GM21576 (cell line): Measurements from ENCODE around the gene KIF17.

ENCODE experiments used
- ATAC-seq: cut with Tn5 transposase; IDR thresholded peaks from one replicate; pipeline ENCODE4 v1.9.1; 2021; ENCODE audit warnings: mild to moderate bottlenecking, moderate library complexity; ENCODE audit not compliant: unreplicated experiment

Gene KIF17

GRCh38 chr1:20632386-20632785 lies 85.4 kb downstream of the KIF17 start:
- ATAC-seq = no peak

DNA sequence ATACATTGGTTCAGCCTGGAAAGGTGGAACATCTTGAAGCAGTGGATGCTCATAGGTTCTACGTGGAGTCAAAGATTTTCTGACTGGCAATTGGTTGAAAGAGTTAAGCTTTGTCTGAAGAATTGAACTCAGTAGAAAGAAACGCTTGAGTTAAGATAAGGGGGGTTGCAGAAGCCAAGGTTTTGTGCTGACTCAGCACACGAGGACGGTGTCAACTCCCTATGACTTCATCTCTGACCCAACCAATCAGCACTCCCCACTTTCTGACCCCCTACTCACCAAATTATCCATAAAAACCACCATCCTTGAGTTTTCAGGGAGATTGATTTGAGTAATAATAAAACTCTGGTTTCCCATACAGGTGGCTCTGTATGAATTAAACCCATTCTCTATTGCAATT lies 87.1 kb downstream of the KIF17 start:
- no peak for ATAC-seq

GRCh38 chr1:20626524-20626923 lies 91.3 kb downstream of the KIF17 start:
- ATAC-seq = no peak

GRCh38 chr1:20626098-20626427 lies 91.7 kb downstream of the KIF17 start:
- no peak for ATAC-seq

DNA sequence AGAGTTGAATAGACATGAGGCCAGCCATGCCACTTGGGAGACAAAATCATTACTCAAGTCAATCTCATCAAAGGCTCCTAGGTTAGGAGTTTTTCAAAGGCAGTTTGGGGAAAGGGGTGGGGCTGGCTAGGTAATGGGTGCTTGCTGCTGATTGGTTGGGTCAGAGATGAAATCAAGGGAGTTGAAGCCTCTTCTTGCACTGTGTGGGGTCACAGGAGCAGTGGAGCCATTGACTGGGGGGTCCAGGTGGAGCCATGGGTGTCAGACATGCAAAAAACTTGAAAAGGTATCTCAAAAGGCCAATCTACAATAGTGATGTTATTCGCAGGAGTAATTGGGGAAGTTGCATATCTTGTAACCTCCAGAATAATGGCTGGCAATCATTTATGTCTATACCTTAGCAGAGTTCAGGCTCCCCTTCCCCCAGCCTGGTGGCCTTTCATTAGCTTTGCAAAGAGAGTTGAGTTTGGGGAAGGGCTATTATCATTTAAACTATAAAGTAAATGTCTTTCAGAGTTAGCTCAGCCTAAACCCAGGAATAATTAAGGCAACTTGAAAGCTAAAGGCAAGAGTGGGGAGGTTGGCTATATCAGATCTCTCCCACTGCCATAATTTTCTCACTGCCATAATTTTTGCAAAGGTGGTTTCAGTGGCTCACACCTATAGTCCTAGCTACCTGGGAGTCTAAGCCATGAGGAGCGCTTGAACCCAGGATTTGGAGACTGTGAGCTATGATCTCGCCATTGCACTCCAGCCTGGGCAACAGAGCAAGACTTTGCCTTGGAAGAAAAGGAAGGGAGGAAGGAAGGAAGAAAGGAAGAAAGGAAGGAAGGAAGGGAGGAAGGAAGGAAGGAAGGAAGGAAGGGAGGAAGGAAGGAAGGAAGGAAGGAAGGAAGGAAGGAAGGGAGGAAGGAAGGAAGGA lies 92.4 kb downstream of the KIF17 start:
- ATAC-seq = no peak

- ATAC-seq = no peak
These were observed 93.1 kb downstream of the KIF17 start for GRCh38 chr1:20624709-20625108.

- no peak for ATAC-seq
These were observed 96.8 kb downstream of the KIF17 start for GRCh38 chr1:20621012-20621411.

GRCh38 chr1:20619999-20620398 lies 97.8 kb downstream of the KIF17 start:
- no peak for ATAC-seq

DNA sequence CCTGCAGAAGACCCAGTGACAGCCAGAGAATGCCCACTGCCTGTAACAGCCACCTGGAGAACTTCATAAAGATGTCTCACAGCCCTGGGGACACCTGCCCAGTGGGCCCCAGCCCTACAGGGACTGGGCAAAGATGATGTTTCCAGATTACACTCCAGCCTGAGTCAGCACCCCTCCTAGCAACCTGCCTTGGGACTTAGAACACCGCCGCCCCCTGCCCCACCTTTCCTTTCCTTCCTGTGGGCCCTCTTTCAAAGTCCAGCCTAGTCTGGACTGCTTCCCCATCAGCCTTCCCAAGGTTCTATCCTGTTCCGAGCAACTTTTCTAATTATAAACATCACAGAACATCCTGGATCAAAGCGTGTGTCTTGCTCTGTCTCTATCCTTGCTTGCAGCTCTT lies 99.3 kb downstream of the KIF17 start:
- no peak for ATAC-seq

DNA sequence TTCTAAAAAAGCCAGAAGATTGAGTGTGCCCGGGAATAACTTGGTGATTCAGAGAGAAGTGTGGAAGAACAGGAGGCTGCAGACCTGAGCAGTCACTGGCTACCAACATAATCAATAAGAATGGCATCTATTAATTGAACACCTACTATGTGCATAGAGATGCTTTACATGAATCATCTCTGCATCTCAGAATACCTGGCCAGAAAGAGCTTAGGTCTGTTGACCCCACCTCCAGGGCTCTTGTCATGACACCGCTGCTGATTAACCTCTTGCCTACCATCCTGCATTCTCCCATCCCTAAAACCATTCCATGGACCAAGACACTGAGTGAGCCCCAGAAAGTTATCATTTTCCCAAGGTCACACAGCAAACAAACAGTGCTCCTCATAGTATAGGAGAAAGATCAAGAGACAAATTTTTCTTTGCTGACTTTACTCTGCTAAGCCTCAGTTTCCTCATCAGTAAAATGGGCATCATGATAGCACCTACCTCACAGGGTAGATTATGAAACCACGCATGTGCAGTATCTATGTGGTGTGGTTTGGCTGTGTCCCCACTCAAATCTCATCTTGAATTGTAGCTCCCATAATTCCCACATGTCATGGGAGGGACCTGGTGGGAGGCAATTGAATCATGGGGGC lies 100.8 kb downstream of the KIF17 start:
- ATAC-seq = no peak

GRCh38 chr1:20615946-20616846 lies 101.6 kb downstream of the KIF17 start:
- no peak for ATAC-seq

- no peak for ATAC-seq
These were observed 103.7 kb downstream of the KIF17 start for GRCh38 chr1:20614131-20614579.
